ENCODE data around the gene OR10AD1. TPM values are rescaled to one million over a fixed set of nuclear protein-coding genes. Genes with fewer than 3 reads are reported as not detected.
A peak's percentile ranks its signal among the peaks of the same experiment; 100 is the strongest.

Gene OR10AD1
- total and polyA plus RNA-seq, 4 experiments from 2014 or later = not detected

- Mint-ChIP-seq H3K4me1 (peaks cover 27 to 62% (median 41%) of the 10 kb centered on the region in 4 donors), H3K4me3 (peak overlapping the region; percentile 84 to 95 (median 92)), H3K27ac (peak overlapping the region; percentile 77 to 100 (median 97)), H3K36me3 (peaks cover 39 to 49% of the 10 kb centered on the region in 2 donors), H3K27me3 (no peaks in the 10 kb centered on the region), H3K9me3 (peaks cover 0 to 32% (median 19%) of the 10 kb centered on the region in 8 donors)
- intact Hi-C loops (cut with micrococcal nuclease) = loop anchor here (2.0 kb wide), 1 partner anchor 151 kb away; the partner anchor contains the start of gene ZNF641
- Histone ChIP-seq H3K4me3 (ENCODE audit: low read length in 2 of 2) (peak overlapping the region; percentile 7 to 82), H3K27ac (ENCODE audit: low read depth, low read length) (peak overlapping the region; percentile 99), H3K9me3 (ENCODE audit: control insufficient read depth in 1 of 2, low read length in 2 of 2) (peaks cover 0 to 3% of the 10 kb centered on the region in 2 donors), H3K4me1 (ENCODE audit: insufficient read depth, low read length) (peaks cover 42% of the 10 kb centered on the region), H3K27me3 (ENCODE audit: insufficient read depth, low read length) (no peaks in the 10 kb centered on the region), H3K36me3 (ENCODE audit: insufficient read depth, low read length) (no peaks in the 10 kb centered on the region)
- CTCF ChIA-PET (ENCODE audit: partially characterized antibody) = interaction anchor here (0.9 to 6.1 kb wide), 12 partner anchors 11 to 387 kb away, joined by 3 to 127 read pairs (median 4); partner anchors contain the start of genes ASB8 and CCDC184
- DNase-seq = no peak
- POLR2A ChIA-PET (ENCODE audit: partially characterized antibody) = interaction anchor here (0.6 to 5.1 kb wide), 12 partner anchors 13 to 493 kb away, joined by 3 to 82 read pairs (median 5); partner anchors contain the start of genes ASB8, CCDC184, RPAP3 and SENP1
Measured at GRCh38 chr12:48199774-48200221, 3.3 kb downstream of the OR10AD1 start.

GRCh38 chr12:48198985-48199384 is 4.1 kb downstream of the OR10AD1 start:
- Histone ChIP-seq H3K4me3 (ENCODE audit: low read length in 2 of 2) (peak overlapping the region; percentile 82 to 87), H3K27me3 (ENCODE audit: insufficient read depth, low read length) (no peaks in the 10 kb centered on the region), H3K9me3 (ENCODE audit: control insufficient read depth in 1 of 2, low read length in 2 of 2) (no peaks in the 10 kb centered on the region), H3K4me1 (ENCODE audit: insufficient read depth, low read length) (peaks cover 42% of the 10 kb centered on the region), H3K27ac (ENCODE audit: low read depth, low read length) (peak overlapping the region; percentile 99), H3K36me3 (ENCODE audit: insufficient read depth, low read length) (no peaks in the 10 kb centered on the region)
- ChIA-PET POLR2A (ENCODE audit: partially characterized antibody) (interaction anchor here (0.6 to 5.1 kb wide), 21 partner anchors 13 to 493 kb away, joined by 3 to 82 read pairs (median 4); partner anchors contain the start of genes ASB8, CCDC184, RPAP3 and SENP1), CTCF (ENCODE audit: partially characterized antibody) (interaction anchor here (0.9 to 6.1 kb wide), 13 partner anchors 12 to 386 kb away, joined by 3 to 127 read pairs (median 6); partner anchors contain the start of genes ASB8, CCDC184, TMEM106C and ZNF641)
- peaks cover 31 to 43% of the 10 kb centered on the region in 2 donors for H3K36me3 Mint-ChIP-seq
- peaks cover 27 to 62% (median 41%) of the 10 kb centered on the region in 4 donors for H3K4me1 Mint-ChIP-seq
- no peaks in the 10 kb centered on the region for H3K27me3 Mint-ChIP-seq
- H3K9me3 Mint-ChIP-seq = peaks cover 0 to 23% (median 16%) of the 10 kb centered on the region in 8 donors
- peak overlapping the region; percentile 84 to 95 (median 92) for H3K4me3 Mint-ChIP-seq
- intact Hi-C loops (cut with micrococcal nuclease) = loop anchor here (1.0 to 2.0 kb wide), 3 partner anchors 16 to 152 kb away; partner anchors contain the start of genes ASB8, CCDC184 and ZNF641
- DNase-seq = no peak
- H3K27ac Mint-ChIP-seq = peak overlapping the region; percentile 77 to 100 (median 97)

- peak in 1 of 5 donors; percentile 47 for DNase-seq
- Mint-ChIP-seq H3K27me3 (no peaks in the 10 kb centered on the region), H3K4me3 (peak overlapping the region; percentile 84 to 95 (median 92)), H3K9me3 (peaks cover 0 to 21% (median 16%) of the 10 kb centered on the region in 8 donors), H3K4me1 (peaks cover 27 to 62% (median 41%) of the 10 kb centered on the region in 4 donors), H3K36me3 (peaks cover 27 to 40% of the 10 kb centered on the region in 2 donors), H3K27ac (peak overlapping the region; percentile 77 to 100 (median 97))
- peaks cover 42% of the 10 kb centered on the region for H3K4me1 ChIP-seq (ENCODE audit: insufficient read depth, low read length)
- no peaks in the 10 kb centered on the region for H3K27me3 ChIP-seq (ENCODE audit: insufficient read depth, low read length)
- H3K36me3 ChIP-seq (ENCODE audit: insufficient read depth, low read length) = no peaks in the 10 kb centered on the region
- H3K9me3 ChIP-seq (ENCODE audit: control insufficient read depth in 1 of 2, low read length in 2 of 2) = no peaks in the 10 kb centered on the region
- H3K27ac ChIP-seq (ENCODE audit: low read depth, low read length) = peak overlapping the region; percentile 99
- CTCF ChIA-PET (ENCODE audit: partially characterized antibody) = interaction anchor here (0.6 to 6.1 kb wide), 13 partner anchors 12 to 293 kb away, joined by 3 to 127 read pairs (median 6); partner anchors contain the start of genes ASB8, CCDC184, TMEM106C and ZNF641
- peak overlapping the region; percentile 82 to 87 for H3K4me3 ChIP-seq (ENCODE audit: low read length in 2 of 2)
- intact Hi-C loops (cut with micrococcal nuclease) = loop anchor here (1.0 to 2.0 kb wide), 3 partner anchors 15 to 152 kb away; partner anchors contain the start of genes ASB8, CCDC184 and ZNF641
- POLR2A ChIA-PET (ENCODE audit: partially characterized antibody) = interaction anchor here (0.6 to 5.1 kb wide), 21 partner anchors 9 to 420 kb away, joined by 3 to 82 read pairs (median 4); partner anchors contain the start of genes ASB8, CCDC184, SENP1 and TMEM106C
Measured at GRCh38 chr12:48198672-48198971, 4.5 kb downstream of the OR10AD1 start.

GRCh38 chr12:48197971-48198671 is 5.0 kb downstream of the OR10AD1 start:
- Mint-ChIP-seq H3K4me1 (peaks cover 27 to 58% (median 40%) of the 10 kb centered on the region in 4 donors), H3K27me3 (no peaks in the 10 kb centered on the region), H3K27ac (peak overlapping the region; percentile 77 to 100 (median 97)), H3K9me3 (peaks cover 0 to 17% (median 12%) of the 10 kb centered on the region in 8 donors), H3K36me3 (peaks cover 22 to 36% of the 10 kb centered on the region in 2 donors), H3K4me3 (peak overlapping the region; percentile 84 to 95 (median 92))
- H3K36me3 ChIP-seq (ENCODE audit: insufficient read depth, low read length) = no peaks in the 10 kb centered on the region
- H3K9me3 ChIP-seq (ENCODE audit: control insufficient read depth in 1 of 2, low read length in 2 of 2) = no peaks in the 10 kb centered on the region
- peak overlapping the region; percentile 99 for H3K27ac ChIP-seq (ENCODE audit: low read depth, low read length)
- H3K4me1 ChIP-seq (ENCODE audit: insufficient read depth, low read length) = peaks cover 42% of the 10 kb centered on the region
- peak overlapping the region; percentile 82 to 87 for H3K4me3 ChIP-seq (ENCODE audit: low read length in 2 of 2)
- DNase-seq = peak; percentile 87 to 94 (median 89)
- CTCF ChIA-PET (ENCODE audit: partially characterized antibody) = interaction anchor here (0.6 to 6.1 kb wide), 20 partner anchors 12 to 420 kb away, joined by 3 to 127 read pairs (median 4); partner anchors contain the start of genes ASB8, CCDC184, TMEM106C and ZNF641
- intact Hi-C loops (cut with micrococcal nuclease) = loop anchor here (1.0 to 2.0 kb wide), 6 partner anchors 9 to 153 kb away; partner anchors contain the start of genes ASB8, CCDC184 and ZNF641
- POLR2A ChIA-PET (ENCODE audit: partially characterized antibody) = interaction anchor here (0.6 to 5.1 kb wide), 26 partner anchors 8 to 420 kb away, joined by 3 to 82 read pairs (median 4); partner anchors contain the start of genes ASB8, CCDC184, SENP1 and TMEM106C
- no peaks in the 10 kb centered on the region for H3K27me3 ChIP-seq (ENCODE audit: insufficient read depth, low read length)

GRCh38 chr12:48197549-48197970 is 5.5 kb downstream of the OR10AD1 start:
- peak overlapping the region; percentile 82 to 87 for H3K4me3 ChIP-seq (ENCODE audit: low read length in 2 of 2)
- peak overlapping the region; percentile 84 to 95 (median 92) for H3K4me3 Mint-ChIP-seq
- peak overlapping the region; percentile 77 to 100 (median 97) for H3K27ac Mint-ChIP-seq
- intact Hi-C loops (cut with micrococcal nuclease) = loop anchor here (1.0 to 2.0 kb wide), 3 partner anchors 8 to 93 kb away; no protein-coding TSS in a partner anchor
- peaks cover 16 to 31% of the 10 kb centered on the region in 2 donors for H3K36me3 Mint-ChIP-seq
- peak overlapping the region; percentile 99 for H3K27ac ChIP-seq (ENCODE audit: low read depth, low read length)
- H3K27me3 ChIP-seq (ENCODE audit: insufficient read depth, low read length) = no peaks in the 10 kb centered on the region
- POLR2A ChIA-PET (ENCODE audit: partially characterized antibody) = interaction anchor here (0.6 to 5.1 kb wide), 19 partner anchors 8 to 421 kb away, joined by 3 to 82 read pairs (median 6); partner anchors contain the start of genes ASB8, CCDC184, SENP1 and TMEM106C
- H3K27me3 Mint-ChIP-seq = peaks cover 0 to 2% of the 10 kb centered on the region in 2 donors
- CTCF ChIA-PET (ENCODE audit: partially characterized antibody) = interaction anchor here (1.0 to 6.1 kb wide), 13 partner anchors 11 to 421 kb away, joined by 3 to 127 read pairs (median 5); partner anchors contain the start of genes ASB8, CCDC184, TMEM106C and ZNF641
- H3K36me3 ChIP-seq (ENCODE audit: insufficient read depth, low read length) = no peaks in the 10 kb centered on the region
- peak; percentile 51 to 66 (median 58) for DNase-seq
- peaks cover 42% of the 10 kb centered on the region for H3K4me1 ChIP-seq (ENCODE audit: insufficient read depth, low read length)
- H3K9me3 Mint-ChIP-seq = peaks cover 0 to 11% (median 8%) of the 10 kb centered on the region in 8 donors
- peaks cover 27 to 52% (median 36%) of the 10 kb centered on the region in 4 donors for H3K4me1 Mint-ChIP-seq
- H3K9me3 ChIP-seq (ENCODE audit: control insufficient read depth in 1 of 2, low read length in 2 of 2) = no peaks in the 10 kb centered on the region

- Mint-ChIP-seq H3K36me3 (peaks cover 0 to 13% of the 10 kb centered on the region in 2 donors), H3K9me3 (peaks cover 0 to 1% (median 0%) of the 10 kb centered on the region in 8 donors), H3K27me3 (peaks cover 4 to 8% of the 10 kb centered on the region in 2 donors), H3K27ac (no peak overlapping the region), H3K4me3 (no peak overlapping the region), H3K4me1 (peaks cover 11 to 25% (median 14%) of the 10 kb centered on the region in 4 donors)
- DNase-seq = no peak
- no peak overlapping the region for H3K27ac ChIP-seq (ENCODE audit: low read depth, low read length)
- H3K4me3 ChIP-seq (ENCODE audit: low read length in 2 of 2) = no peak overlapping the region
- POLR2A ChIA-PET (ENCODE audit: partially characterized antibody) = no interaction called here
- H3K36me3 ChIP-seq (ENCODE audit: insufficient read depth, low read length) = no peaks in the 10 kb centered on the region
- no peaks in the 10 kb centered on the region for H3K9me3 ChIP-seq (ENCODE audit: control insufficient read depth in 1 of 2, low read length in 2 of 2)
- intact Hi-C loops (cut with micrococcal nuclease) = no loop called here
- H3K27me3 ChIP-seq (ENCODE audit: insufficient read depth, low read length) = no peaks in the 10 kb centered on the region
- CTCF ChIA-PET (ENCODE audit: partially characterized antibody) = interaction anchor here (1.2 to 6.1 kb wide), 2 partner anchors 8 to 232 kb away, joined by 3 to 127 read pairs; partner anchors contain the start of genes CCDC184 and TMEM106C
- peaks cover 17% of the 10 kb centered on the region for H3K4me1 ChIP-seq (ENCODE audit: insufficient read depth, low read length)
Measured at GRCh38 chr12:48194799-48195201, 8.3 kb downstream of the OR10AD1 start.

All from CD4-positive, alpha-beta memory T cell (primary cell).